A549 (cell line): ENCODE data around the gene ZBTB37. TPM values are rescaled to one million over a fixed set of nuclear protein-coding genes. Genes with fewer than 3 reads are reported as not detected.

Source experiments
- ATAC-seq, 2 experiments: fragments of 200-7000 bp in 1 of 2; fragments of >200 bp in 1 of 2; cut with Nextera tagmentation in 1 of 2; cut with Tn5 transposase in 1 of 2; 3 replicates each; pipeline versions ENCODE4 v1.8.0 to v1.9.1; 2018 to 2020; ENCODE audit warnings: mild to moderate bottlenecking in 1 of 2, moderate library complexity in 1 of 2
- CTCF ChIA-PET: fragments of 300-600 bp; sonication (Branson Sonifier 250); formaldehyde crosslinking; extraction: SDS; loops from one replicate; lab custom pipeline; 2021; ENCODE audit warnings: antibody characterized with exemption, inconsistent platforms; lab: Yijun Ruan, JAX
- POLR2A ChIA-PET: fragments of 350-600 bp; formaldehyde crosslinking; extraction: SDS; loops from one replicate; lab custom pipeline; 2021; ENCODE audit warnings: antibody characterized with exemption, inconsistent platforms; lab: Yijun Ruan, JAX
- DNase-seq, 2 experiments: peaks; one replicate each; pipeline versions ENCODE4 v3.0.0 to v3.0.0-alpha.2; 2011 to 2016; ENCODE audit warnings: low read depth in 1 of 2, low spot score in 1 of 2
- FAIRE-seq: peaks from 2 replicates; lab custom pipeline; 2011; peaks lifted over from hg19 to GRCh38; lab: Jason Lieb, UNC
- H3K27ac ChIP-seq, 2 experiments: fragments of >200 bp; sonication (Bioruptor Twin); formaldehyde crosslinking; 3 replicates each; pipeline ENCODE4 v1.5.1; 2016 to 2017
- H3K4me1 ChIP-seq: fragments of >200 bp; sonication (Bioruptor Twin); formaldehyde crosslinking; 3 replicates; pipeline ENCODE4 v1.6.1; 2016
- H3K4me2 ChIP-seq: fragments of >200 bp; sonication (Bioruptor Twin); formaldehyde crosslinking; 3 replicates; pipeline ENCODE4 v1.6.1; 2016
- H3K4me3 ChIP-seq: fragments of >200 bp; sonication (Bioruptor Twin); formaldehyde crosslinking; 3 replicates; pipeline ENCODE4 v1.5.1; 2016
- H3K9me3 ChIP-seq: fragments of >200 bp; sonication (Bioruptor Twin); formaldehyde crosslinking; 3 replicates; pipeline ENCODE4 v1.6.1; 2016
- CBX2 ChIP-seq: fragments of 200-600 bp; sonication (generic); IDR thresholded peaks from 2 replicates; pipeline ENCODE4 v1.6.1; 2016; ENCODE audit warnings: low read depth, mild to moderate bottlenecking, borderline replicate concordance
- CEBPB ChIP-seq, 2 experiments: fragments of >200 bp in 1 of 2; sonication (Bioruptor Twin) in 1 of 2; formaldehyde crosslinking in 1 of 2; IDR thresholded peaks; 2 replicates each; pipeline ENCODE4 v1.6.1; 2012 to 2016
- CHD2 ChIP-seq: fragments of 150-350 bp; IDR thresholded peaks from 2 replicates; pipeline ENCODE4 v1.6.1; 2014; ENCODE audit warnings: low read length; ENCODE audit not compliant: partially characterized antibody
- CHD4 ChIP-seq: fragments of 200-600 bp; sonication (generic); IDR thresholded peaks from 2 replicates; pipeline ENCODE4 v1.6.1; 2016; ENCODE audit warnings: antibody characterized with exemption, mild to moderate bottlenecking, borderline replicate concordance
- EP300 ChIP-seq, 2 experiments: fragments of >200 bp; sonication (Bioruptor Twin); formaldehyde crosslinking; IDR thresholded peaks; 2 replicates in 1 of 2; 3 replicates in 1 of 2; pipeline ENCODE4 v1.6.1; 2016 to 2017
- FOSB ChIP-seq: fragments of 250-450 bp; sonication (Bioruptor Pico); IDR thresholded peaks from 2 replicates; pipeline ENCODE4 v1.5.0; 2020; ENCODE audit warnings: mild to moderate bottlenecking, moderate library complexity
- FOSL2 ChIP-seq, 2 experiments: fragments of 450-650 bp in 1 of 2; fragments of >200 bp in 1 of 2; sonication (Bioruptor Twin) in 1 of 2; formaldehyde crosslinking; IDR thresholded peaks; 2 replicates each; pipeline versions ENCODE4 v1.5.0 to v1.6.1; 2016 to 2020; ENCODE audit warnings: mild to moderate bottlenecking in 1 of 2, moderate library complexity in 1 of 2
- HDAC2 ChIP-seq: fragments of 200-600 bp; sonication (generic); IDR thresholded peaks from 2 replicates; pipeline ENCODE4 v1.6.1; 2016
- HEYL ChIP-seq: fragments of 250-450 bp; sonication (Bioruptor Pico); IDR thresholded peaks from 2 replicates; pipeline ENCODE4 v1.8.0; 2021; ENCODE audit warnings: mild to moderate bottlenecking, moderate library complexity
- HOXB13 ChIP-seq: fragments of 250-450 bp; sonication (Bioruptor Pico); IDR thresholded peaks from 2 replicates; pipeline ENCODE4 v1.5.0; 2020; ENCODE audit warnings: low read depth, mild to moderate bottlenecking, moderate library complexity
- JUNB ChIP-seq: fragments of >200 bp; sonication (Bioruptor Twin); formaldehyde crosslinking; IDR thresholded peaks from 2 replicates; pipeline ENCODE4 v1.6.1; 2016
- KDM5A ChIP-seq: fragments of 200-600 bp; sonication (generic); IDR thresholded peaks from 2 replicates; pipeline ENCODE4 v1.6.1; 2016; ENCODE audit warnings: antibody characterized with exemption, mild to moderate bottlenecking
- MAFK ChIP-seq: fragments of 450-650 bp; IDR thresholded peaks from 2 replicates; pipeline ENCODE4 v1.6.1; 2014; ENCODE audit not compliant: partially characterized antibody
- MAZ ChIP-seq: fragments of 150-350 bp; IDR thresholded peaks from 2 replicates; pipeline ENCODE4 v1.6.1; 2014; ENCODE audit warnings: antibody characterized with exemption, low read depth, low read length, borderline replicate concordance
- NFE2L2 ChIP-seq: fragments of 150-350 bp; conservative IDR thresholded peaks from 2 replicates; pipeline ENCODE4 v1.6.1; 2014; ENCODE audit warnings: low read length
- NPAS2 ChIP-seq: fragments of 250-450 bp; sonication (Bioruptor Pico); IDR thresholded peaks from 2 replicates; pipeline ENCODE4 v1.8.0; 2022; ENCODE audit warnings: mild to moderate bottlenecking, moderate library complexity, borderline replicate concordance
- NR3C1 ChIP-seq: fragments of >200 bp; sonication (Bioruptor Twin); formaldehyde crosslinking; IDR thresholded peaks from 3 replicates; pipeline ENCODE4 v1.6.1; 2017
- RARB ChIP-seq: fragments of 250-450 bp; sonication (Bioruptor Pico); IDR thresholded peaks from 2 replicates; pipeline ENCODE4 v1.8.0; 2021; ENCODE audit warnings: mild to moderate bottlenecking, moderate library complexity
- RCOR1 ChIP-seq: fragments of 150-350 bp; IDR thresholded peaks from 2 replicates; pipeline ENCODE4 v1.6.1; 2014; ENCODE audit warnings: antibody characterized with exemption, low read length, low read depth
- RNF2 ChIP-seq: fragments of 200-600 bp; sonication (generic); IDR thresholded peaks from 2 replicates; pipeline ENCODE4 v1.6.1; 2016; ENCODE audit warnings: low read depth, mild to moderate bottlenecking, antibody characterized with exemption, moderate library complexity, borderline replicate concordance
- SREBF2 ChIP-seq: fragments of 450-650 bp; IDR thresholded peaks from 2 replicates; pipeline ENCODE4 v1.6.1; 2014; ENCODE audit warnings: mild to moderate bottlenecking, moderate library complexity
- TP53 ChIP-seq: fragments of 250-450 bp; sonication (Bioruptor Pico); IDR thresholded peaks from 2 replicates; pipeline ENCODE4 v1.5.0; 2021; ENCODE audit warnings: mild to moderate bottlenecking, moderate library complexity
- USF2 ChIP-seq: fragments of 450-650 bp; IDR thresholded peaks from 2 replicates; pipeline ENCODE4 v1.6.1; 2014; ENCODE audit warnings: antibody characterized with exemption
- WGBS: methylation state at CpG from one replicate; pipeline ENCODE4 v1.1.6; 2017; ENCODE audit errors: missing lambda C conversion rate; 5-methylcytosine and 5-hydroxymethylcytosine counted together
- polyA plus RNA-seq, 4 experiments: library from polyadenylated mRNA; depleted of rRNA in 3 of 4; stranded (reverse); fragments of >200 nt; fragmentation: RNase III in 1 of 4; extraction: RNeasy Plus Mini Kit Qiagen cat#74134 plus additional on column Dnase treatment in 1 of 4; gene quantifications; 2 replicates in 3 of 4; 3 replicates in 1 of 4; pipeline ENCODE4 v1.2.3, GENCODE V29; 2011 to 2017
- TF ChIP-seq, protein P1 (sequence below): IDR thresholded peaks from 2 replicates; pipeline ENCODE4 v1.6.1; 2012
- TF ChIP-seq, protein P2 (sequence below): fragments of 150-350 bp; IDR thresholded peaks from 2 replicates; pipeline ENCODE4 v1.6.1; 2014; ENCODE audit warnings: low read depth, mild to moderate bottlenecking, low read length

Gene ZBTB37
- polyA plus RNA-seq, 2 of the 4 experiments (the other 2 are of a cell fraction): 1.0 to 3.0 TPM

DNA sequence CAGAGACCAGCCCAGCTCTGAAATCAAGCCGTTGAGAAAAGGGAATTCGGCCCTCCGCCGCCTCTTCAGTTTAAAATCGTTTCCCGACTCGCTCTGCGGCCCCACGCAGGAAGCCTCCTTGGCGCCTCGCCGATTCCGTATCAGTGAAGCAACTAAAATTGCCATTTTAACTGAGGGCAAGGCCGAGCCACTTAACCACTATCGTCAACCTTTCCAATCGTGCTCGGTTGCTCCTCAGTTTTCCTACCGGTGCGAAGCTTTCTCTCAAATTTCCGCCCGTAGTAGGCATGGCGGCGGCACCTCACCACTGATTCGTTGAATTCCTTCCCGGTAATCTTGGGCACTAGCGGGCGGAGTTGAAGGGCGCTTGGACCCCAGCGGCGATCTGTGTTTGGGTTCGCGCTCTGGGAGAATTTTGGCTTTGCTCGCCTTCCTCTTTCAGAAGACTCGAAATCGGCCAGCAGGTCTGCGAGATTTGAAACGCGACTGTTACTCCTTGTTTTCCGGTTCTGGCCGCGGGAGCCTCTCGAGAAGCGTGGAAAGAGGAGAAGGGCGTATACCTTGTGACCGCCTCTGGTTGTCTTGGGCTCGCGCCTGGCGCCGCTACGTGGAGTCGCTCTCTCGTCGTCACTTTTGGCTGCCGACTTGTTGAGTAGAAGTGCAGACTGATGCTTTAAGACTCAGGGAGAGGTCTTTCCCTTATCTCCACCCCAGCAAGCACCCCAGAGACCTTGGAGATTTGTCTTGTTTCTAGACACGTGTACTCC is 43.7 kb upstream of the ZBTB37 start, which contains the start of the genes CENPL and DARS2 (continued):
- TF ChIP-seq SREBF2 (no peak), MAZ (no peak), RCOR1 (no peak), JUNB (no peak), CHD2 (peak; percentile 10), HDAC2 (no peak), CEBPB (IDR thresholded peaks at IDR 0.05) (peak in 1 of 2 experiments; percentile 54; a peak in 1 of 4 replicates), NFE2L2 (no peak), CHD4 (no peak), FOSB (CRISPR knock-in tag) (no peak), RARB (CRISPR knock-in tag) (no peak), KDM5A (peak; percentile 92), TP53 (0 out of 2 replicates have a peak, but pooled peaks have one; percentile 5), USF2 (peak; percentile 22; the same call in 1 of the 2 replicates), RNF2 (no peak), NPAS2 (CRISPR knock-in tag) (no peak), EP300 (IDR thresholded peaks at IDR 0.05) (no peak), CBX2 (no peak)
- TF ChIP-seq, protein P1, sequence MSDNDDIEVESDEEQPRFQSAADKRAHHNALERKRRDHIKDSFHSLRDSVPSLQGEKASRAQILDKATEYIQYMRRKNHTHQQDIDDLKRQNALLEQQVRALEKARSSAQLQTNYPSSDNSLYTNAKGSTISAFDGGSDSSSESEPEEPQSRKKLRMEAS: peak; percentile 75

DNA sequence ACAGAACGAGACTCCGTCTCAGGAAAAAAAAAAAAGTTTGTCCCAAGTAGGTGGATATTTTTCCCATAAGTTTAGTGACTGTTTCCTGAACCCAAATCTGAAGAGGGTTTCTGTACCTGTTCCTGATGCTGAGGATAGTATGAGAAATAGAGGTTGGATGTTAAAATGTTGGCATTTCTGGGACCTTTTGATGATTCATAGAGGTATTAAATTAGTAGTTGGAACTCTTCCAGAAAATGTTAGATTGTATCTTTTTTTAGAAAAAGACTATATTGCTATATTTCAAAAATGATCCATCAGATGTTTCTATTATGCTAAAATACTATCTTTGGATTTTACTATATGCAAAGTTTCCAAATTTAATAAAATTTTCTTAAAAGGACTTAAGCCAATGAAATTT is 40.6 kb upstream of the ZBTB37 start:
- CTCF ChIA-PET: interaction anchor here (1.5 to 2.5 kb wide), 3 partner anchors 396 to 408 kb away, joined by 4 to 9 read pairs (median 5); no protein-coding TSS in a partner anchor
- ATAC-seq: no peak
- WGBS: 92% methylated on average over 2 of the region's 2 CpGs
- Histone ChIP-seq H3K9me3 (no peaks in the 10 kb centered on the region), H3K4me3 (no peak overlapping the region), H3K27ac (no peak overlapping the region), H3K4me1 (peaks cover 15% of the 10 kb centered on the region; the same call in 1 of the 3 replicates), H3K4me2 (no peak overlapping the region)
- FAIRE-seq: no peak
- POLR2A ChIA-PET: interaction anchor here (0.7 kb wide), 1 partner anchor 119 kb away, joined by 3 read pairs; no protein-coding TSS in a partner anchor
- no peak for TF ChIP-seq FOSL2 (IDR thresholded peaks at IDR 0.05)
- no peak for TF ChIP-seq FOSL2 (CRISPR knock-in tag; IDR thresholded peaks at IDR 0.05)
- no peak for TF ChIP-seq CBX2
- TF ChIP-seq, protein P2, sequence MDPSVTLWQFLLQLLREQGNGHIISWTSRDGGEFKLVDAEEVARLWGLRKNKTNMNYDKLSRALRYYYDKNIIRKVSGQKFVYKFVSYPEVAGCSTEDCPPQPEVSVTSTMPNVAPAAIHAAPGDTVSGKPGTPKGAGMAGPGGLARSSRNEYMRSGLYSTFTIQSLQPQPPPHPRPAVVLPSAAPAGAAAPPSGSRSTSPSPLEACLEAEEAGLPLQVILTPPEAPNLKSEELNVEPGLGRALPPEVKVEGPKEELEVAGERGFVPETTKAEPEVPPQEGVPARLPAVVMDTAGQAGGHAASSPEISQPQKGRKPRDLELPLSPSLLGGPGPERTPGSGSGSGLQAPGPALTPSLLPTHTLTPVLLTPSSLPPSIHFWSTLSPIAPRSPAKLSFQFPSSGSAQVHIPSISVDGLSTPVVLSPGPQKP: no peak
- TF ChIP-seq MAFK: no peak
- no peak for TF ChIP-seq NR3C1
- no peak for TF ChIP-seq HOXB13
- no peak for TF ChIP-seq HEYL (CRISPR knock-in tag)
- no peak for DNase-seq
